IPS DF 6.9 (cell line): ENCODE measurements around the gene ZMAT5.

Source experiments
- DNase-seq: peaks from one replicate; pipeline ENCODE4 v3.0.0-alpha.2; 2013; ENCODE audit warnings: low read depth, low spot score
- H3K27ac ChIP-seq: one replicate; pipeline ENCODE4 v1.5.1; 2013; ENCODE audit warnings: low read length, control low read depth
- H3K27me3 ChIP-seq: 2 replicates; pipeline ENCODE4 v1.6.1; 2013; ENCODE audit warnings: mild to moderate bottlenecking, low read length; ENCODE audit not compliant: control insufficient read depth, insufficient read depth
- H3K36me3 ChIP-seq: 2 replicates; pipeline ENCODE4 v1.6.1; 2013; ENCODE audit warnings: low read length; ENCODE audit not compliant: control insufficient read depth, insufficient read depth
- H3K4me1 ChIP-seq: 2 replicates; pipeline ENCODE4 v1.6.1; 2013; ENCODE audit warnings: low read length; ENCODE audit not compliant: control insufficient read depth, insufficient read depth
- H3K4me3 ChIP-seq: 2 replicates; pipeline ENCODE4 v1.5.1; 2013; ENCODE audit warnings: mild to moderate bottlenecking, low read length
- H3K9me3 ChIP-seq: 2 replicates; pipeline ENCODE4 v1.6.1; 2013; ENCODE audit warnings: low read length, inconsistent platforms; ENCODE audit not compliant: control insufficient read depth, insufficient read depth
- WGBS: extraction: QIAGEN DNeasy Blood & Tissue Kit; methylation state at CpG from one replicate; pipeline ENCODE4 v1.1.7; 2013; ENCODE audit warnings: mixed read lengths, missing lambda C conversion rate; ENCODE audit not compliant: insufficient read length, insufficient coverage; 5-methylcytosine and 5-hydroxymethylcytosine counted together

Gene ZMAT5, protein sequence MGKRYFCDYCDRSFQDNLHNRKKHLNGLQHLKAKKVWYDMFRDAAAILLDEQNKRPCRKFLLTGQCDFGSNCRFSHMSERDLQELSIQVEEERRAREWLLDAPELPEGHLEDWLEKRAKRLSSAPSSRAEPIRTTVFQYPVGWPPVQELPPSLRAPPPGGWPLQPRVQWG

DNA sequence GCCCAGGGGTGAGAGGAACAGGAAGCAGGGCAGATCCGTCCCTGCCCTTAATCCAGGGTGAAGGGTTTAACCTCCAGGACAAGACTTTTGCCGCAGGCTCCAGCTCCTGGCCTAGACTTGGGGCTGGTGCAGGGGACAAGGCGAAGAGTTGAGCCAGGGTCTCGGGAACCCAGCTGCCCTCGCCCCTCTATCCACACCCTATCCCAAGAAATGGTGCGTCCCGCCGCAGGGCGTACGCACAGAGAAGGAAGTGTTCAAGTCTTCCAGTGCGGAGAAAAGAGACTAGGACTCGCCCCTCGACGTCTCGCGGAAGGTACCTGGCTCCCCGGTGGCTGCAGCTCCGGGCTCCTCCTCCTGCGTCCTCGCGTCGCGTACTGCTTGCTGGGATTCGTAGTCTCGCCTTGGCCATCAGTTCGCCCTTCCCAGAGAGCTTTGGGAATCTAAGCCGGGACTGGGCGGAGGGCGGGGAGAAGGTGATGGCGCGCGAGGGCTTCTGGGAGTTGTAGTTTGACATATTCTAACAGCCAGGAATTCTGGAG, at the start of gene ZMAT5:
TSS of gene ZMAT5 (minus strand) at position 376 of the 539 bp plus-strand sequence. CDS start 18,463 bp downstream, outside the sequence.
- Histone ChIP-seq H3K4me1 (0 out of 2 replicates have a peak, but pooled peaks cover 2% of the 10 kb centered on the region), H3K27ac (no peak within 1 kb of the TSS), H3K27me3 (no peaks in the 10 kb centered on the region), H3K36me3 (no peaks in the 10 kb centered on the region; the same call in 1 of the 2 replicates), H3K4me3 (peak within 1 kb of the TSS; percentile 66), H3K9me3 (no peaks in the 10 kb centered on the region)
- DNase-seq, result peak; percentile 93
- WGBS, result no CpG with 5 or more reads among the region's 32 CpGs

DNA sequence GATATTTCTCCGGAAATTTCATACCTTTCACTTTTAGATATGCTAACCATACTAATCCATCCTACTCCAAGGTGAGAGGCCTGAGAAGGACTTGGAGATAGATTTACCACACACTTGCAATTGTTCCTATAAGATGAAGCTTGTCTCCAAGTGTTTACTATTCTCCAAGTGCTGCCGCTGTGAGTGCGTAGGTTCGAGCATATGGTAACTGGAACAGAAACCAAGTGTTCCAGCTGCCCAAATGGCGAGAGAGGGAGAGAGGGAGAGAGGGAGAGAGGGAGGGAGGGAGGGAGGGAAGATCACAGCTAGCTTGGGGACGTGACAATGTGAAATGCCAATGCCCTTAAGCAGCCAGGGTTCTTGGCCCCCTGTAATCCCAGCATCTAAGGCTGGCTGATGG, 49.7 kb upstream of the ZMAT5 start:
- H3K4me3 ChIP-seq, result no peak overlapping the region
- no peaks in the 10 kb centered on the region for H3K4me1 ChIP-seq
- H3K36me3 ChIP-seq, result peaks cover 9% of the 10 kb centered on the region; the same call in 1 of the 2 replicates
- no peaks in the 10 kb centered on the region for H3K27me3 ChIP-seq
- no peaks in the 10 kb centered on the region for H3K9me3 ChIP-seq
- DNase-seq, result no peak
- no CpG with 5 or more reads among the region's 6 CpGs for WGBS
- H3K27ac ChIP-seq, result no peak overlapping the region

DNA sequence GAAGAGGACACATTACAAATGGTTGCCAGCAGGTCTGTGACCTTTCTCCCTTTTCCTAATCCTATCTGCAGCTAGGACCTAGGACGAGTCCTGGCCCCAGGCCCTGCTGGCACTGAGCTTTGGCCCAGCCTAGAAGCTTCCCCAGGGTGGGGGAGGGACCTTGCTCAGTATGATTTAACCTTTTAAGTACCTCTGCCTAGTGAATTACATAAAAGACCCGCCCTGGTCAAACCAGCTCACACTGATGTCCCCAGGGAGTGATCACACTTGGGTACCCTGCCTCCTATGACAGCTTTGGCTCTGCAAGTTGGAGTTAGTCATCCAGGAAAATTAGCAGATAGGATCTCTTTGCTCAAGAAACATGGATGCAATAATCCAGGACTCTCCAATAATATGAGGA, 49.3 kb upstream of the ZMAT5 start:
- Histone ChIP-seq H3K4me1 (no peaks in the 10 kb centered on the region), H3K9me3 (no peaks in the 10 kb centered on the region), H3K4me3 (no peak overlapping the region), H3K27ac (no peak overlapping the region), H3K27me3 (no peaks in the 10 kb centered on the region), H3K36me3 (peaks cover 7% of the 10 kb centered on the region; the same call in 1 of the 2 replicates)
- WGBS, result no CpG with 5 or more reads among the region's 2 CpGs
- DNase-seq, result no peak

DNA sequence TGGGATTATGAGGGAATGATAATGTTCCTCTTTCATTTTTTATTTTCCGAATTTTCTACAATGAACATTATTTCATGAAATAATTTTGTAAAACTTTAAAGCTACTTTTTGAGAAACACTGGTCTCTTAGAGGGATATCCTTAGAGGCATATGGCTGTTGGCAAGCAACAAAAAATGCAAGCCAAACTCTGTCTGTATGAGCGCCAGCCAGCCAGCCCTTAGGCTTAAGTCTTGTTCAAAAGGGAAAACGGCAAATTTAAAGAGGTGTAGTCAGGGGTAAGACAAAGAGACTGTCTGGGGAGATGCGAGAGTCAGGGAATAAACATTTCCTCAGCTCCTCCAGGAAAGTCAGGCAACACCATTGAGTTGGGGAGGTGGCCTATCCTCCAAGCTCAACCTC, 48.8 kb upstream of the ZMAT5 start:
- no peak for DNase-seq
- no CpG with 5 or more reads among the region's 4 CpGs for WGBS
- H3K27me3 ChIP-seq, result no peaks in the 10 kb centered on the region
- no peaks in the 10 kb centered on the region for H3K9me3 ChIP-seq
- H3K4me3 ChIP-seq, result no peak overlapping the region
- peaks cover 5% of the 10 kb centered on the region; the same call in 1 of the 2 replicates for H3K36me3 ChIP-seq
- H3K4me1 ChIP-seq, result no peaks in the 10 kb centered on the region
- no peak overlapping the region for H3K27ac ChIP-seq

DNA sequence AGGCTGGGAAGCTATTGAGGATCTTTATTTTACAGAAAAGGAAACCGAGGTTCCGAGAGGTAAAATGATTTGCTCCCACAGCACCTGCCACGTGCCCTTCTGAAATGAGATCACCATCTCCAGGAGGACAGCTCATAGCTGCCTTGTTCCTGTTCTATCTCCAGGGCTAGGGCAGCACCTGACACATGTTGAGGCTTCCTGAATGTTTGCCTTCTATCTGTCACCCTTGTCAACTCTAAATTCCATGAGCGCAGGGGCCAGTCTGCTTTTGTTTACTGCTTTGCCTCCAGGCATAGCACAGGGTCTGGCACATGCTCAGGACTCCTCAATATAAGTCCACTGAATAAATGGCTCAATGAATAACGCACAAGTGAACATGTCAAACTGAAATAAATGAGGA, 47.2 kb upstream of the ZMAT5 start:
- Histone ChIP-seq H3K27ac (no peak overlapping the region), H3K4me1 (no peaks in the 10 kb centered on the region), H3K27me3 (no peaks in the 10 kb centered on the region), H3K4me3 (no peak overlapping the region), H3K36me3 (peaks cover 5% of the 10 kb centered on the region; the same call in 1 of the 2 replicates), H3K9me3 (no peaks in the 10 kb centered on the region)
- no peak for DNase-seq
- WGBS, result no CpG with 5 or more reads among the region's 5 CpGs

DNA sequence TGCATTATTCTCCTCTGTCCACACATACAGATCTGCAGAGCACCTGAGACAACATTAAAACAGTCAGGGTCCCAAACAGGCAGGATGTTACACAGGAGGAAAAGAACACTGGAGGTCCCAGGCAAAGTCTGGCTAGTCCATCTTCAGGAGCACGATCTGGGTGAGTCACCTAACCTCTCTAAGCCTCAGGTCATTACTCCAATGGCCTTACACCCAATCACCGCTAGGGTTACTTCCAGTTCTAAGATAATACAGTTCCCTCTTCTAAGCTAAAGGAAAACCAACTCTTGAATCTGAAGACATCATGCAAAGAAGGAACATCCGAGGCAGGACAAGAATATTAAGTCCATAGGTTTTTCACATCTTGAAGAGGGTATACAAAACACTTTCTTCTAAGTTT, 46.8 kb upstream of the ZMAT5 start:
- Histone ChIP-seq H3K4me3 (no peak overlapping the region), H3K4me1 (no peaks in the 10 kb centered on the region), H3K27me3 (no peaks in the 10 kb centered on the region), H3K36me3 (peaks cover 5% of the 10 kb centered on the region; the same call in 1 of the 2 replicates), H3K27ac (no peak overlapping the region), H3K9me3 (no peaks in the 10 kb centered on the region)
- WGBS, result no CpG with 5 or more reads among the region's 3 CpGs
- DNase-seq, result no peak

DNA sequence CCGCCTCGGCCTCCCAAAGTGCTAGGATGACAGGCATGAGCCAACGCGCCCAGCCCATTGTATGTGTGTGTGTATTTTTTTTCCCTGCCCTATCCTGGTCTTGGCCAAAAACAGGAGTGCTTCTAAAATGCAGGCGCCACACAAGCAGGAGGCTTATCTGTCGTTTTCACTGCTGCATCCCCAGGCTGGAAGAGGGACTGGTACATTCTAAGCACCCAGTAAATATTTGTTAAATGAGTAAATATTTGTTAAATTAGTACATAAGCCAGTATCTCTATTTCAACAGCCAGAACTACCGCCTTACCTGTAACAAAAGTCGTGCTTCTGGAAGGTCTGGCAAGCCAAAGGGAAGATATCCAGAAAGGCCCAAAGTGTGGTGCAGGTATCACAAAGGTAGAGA, 46.3 kb upstream of the ZMAT5 start:
- Histone ChIP-seq H3K36me3 (peaks cover 5% of the 10 kb centered on the region; the same call in 1 of the 2 replicates), H3K4me3 (no peak overlapping the region), H3K9me3 (no peaks in the 10 kb centered on the region), H3K27me3 (no peaks in the 10 kb centered on the region), H3K27ac (no peak overlapping the region), H3K4me1 (no peaks in the 10 kb centered on the region)
- no CpG with 5 or more reads among the region's 8 CpGs for WGBS
- no peak for DNase-seq

DNA sequence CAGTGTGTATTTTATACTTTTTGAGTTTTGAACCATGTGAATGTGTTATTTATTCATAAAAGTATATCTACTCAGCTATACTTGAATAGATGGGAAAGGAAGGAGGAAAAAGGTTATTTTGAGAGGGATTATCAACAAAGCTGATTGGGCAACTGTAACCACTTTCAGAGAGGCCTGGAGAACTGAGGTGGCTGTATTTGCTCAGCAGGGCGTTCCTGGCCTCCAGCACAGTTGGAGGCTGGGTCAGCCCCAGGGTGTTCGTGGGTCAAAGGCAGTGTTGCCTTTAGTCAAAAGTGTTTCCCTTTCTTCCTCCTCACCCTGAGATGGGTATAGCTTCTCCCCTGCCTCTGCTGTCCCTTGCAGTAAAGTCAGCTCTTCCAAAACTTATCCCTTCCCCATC, 44.6 kb upstream of the ZMAT5 start:
- WGBS, result no CpG with 5 or more reads among the region's 2 CpGs
- no peaks in the 10 kb centered on the region for H3K27me3 ChIP-seq
- H3K36me3 ChIP-seq, result peaks cover 9% of the 10 kb centered on the region; the same call in 1 of the 2 replicates
- no peak for DNase-seq
- no peak overlapping the region for H3K4me3 ChIP-seq
- no peaks in the 10 kb centered on the region for H3K9me3 ChIP-seq
- H3K4me1 ChIP-seq, result no peaks in the 10 kb centered on the region
- no peak overlapping the region for H3K27ac ChIP-seq

DNA sequence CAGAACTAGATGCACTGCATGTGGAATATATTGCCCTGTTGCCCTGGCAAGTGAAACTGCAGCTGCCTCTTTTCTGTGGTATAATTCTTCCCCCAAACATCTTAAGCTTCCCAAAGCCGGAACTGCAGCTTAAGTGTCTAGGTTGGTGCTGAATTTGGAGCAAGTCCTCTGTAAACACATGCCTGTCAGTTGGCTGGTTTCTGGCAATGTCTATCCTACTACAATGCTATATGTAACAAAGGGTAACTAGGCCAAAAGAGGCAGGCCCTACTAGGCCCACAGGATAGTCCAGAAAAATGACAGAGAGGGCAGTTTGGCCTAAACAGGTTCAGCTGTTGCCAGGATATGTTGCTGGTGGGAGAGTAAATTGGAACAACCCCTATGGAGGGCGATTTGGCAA, 43.4 kb upstream of the ZMAT5 start:
- Histone ChIP-seq H3K4me1 (no peaks in the 10 kb centered on the region), H3K27me3 (no peaks in the 10 kb centered on the region), H3K9me3 (no peaks in the 10 kb centered on the region), H3K4me3 (no peak overlapping the region), H3K36me3 (peaks cover 16% of the 10 kb centered on the region), H3K27ac (no peak overlapping the region)
- WGBS, result no CpG with 5 or more reads among the region's 2 CpGs
- no peak for DNase-seq

DNA sequence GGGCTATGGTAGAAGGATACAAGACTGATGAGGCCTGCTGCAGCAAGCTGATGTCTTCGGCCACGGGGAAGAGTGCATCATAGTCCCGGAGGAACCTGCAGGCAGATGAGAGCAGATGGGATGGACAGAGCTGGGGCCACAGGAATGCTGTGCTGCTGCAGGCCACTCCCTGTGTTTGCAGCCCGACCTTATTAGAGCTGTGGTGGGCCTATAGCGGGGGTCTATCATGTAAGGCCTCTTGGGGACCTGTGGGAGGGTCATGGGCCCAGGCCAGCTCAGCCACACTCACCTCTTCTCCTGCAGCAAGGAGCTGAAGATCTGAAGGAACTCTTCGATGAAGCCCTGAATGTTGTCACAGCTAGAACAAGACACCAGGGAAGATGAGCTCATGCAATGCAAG, 39.4 kb upstream of the ZMAT5 start:
- Histone ChIP-seq H3K36me3 (peaks cover 13% of the 10 kb centered on the region), H3K27me3 (no peaks in the 10 kb centered on the region), H3K4me3 (no peak overlapping the region), H3K27ac (no peak overlapping the region), H3K4me1 (no peaks in the 10 kb centered on the region), H3K9me3 (no peaks in the 10 kb centered on the region)
- no peak for DNase-seq
- WGBS, result no CpG with 5 or more reads among the region's 6 CpGs

DNA sequence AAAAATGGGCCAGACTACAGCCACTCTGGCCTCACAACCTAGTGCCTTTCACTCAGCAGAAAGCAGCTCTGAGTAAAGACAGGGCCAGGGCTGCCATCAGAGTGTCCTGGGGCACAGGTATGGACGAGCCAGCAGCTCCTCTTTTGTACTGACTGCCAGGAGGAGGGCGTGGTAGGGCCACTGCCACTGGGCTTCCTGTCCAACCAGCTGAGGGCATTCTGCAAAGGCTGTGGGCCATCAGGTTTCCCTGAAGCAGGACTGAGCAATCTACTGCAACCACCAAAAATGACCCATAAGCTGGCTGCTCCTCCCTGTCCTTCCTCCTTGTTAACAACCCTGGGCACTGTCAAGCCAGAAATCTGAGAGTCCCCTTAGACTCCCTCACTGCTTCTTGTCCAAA, 38.2 kb upstream of the ZMAT5 start:
- H3K9me3 ChIP-seq, result no peaks in the 10 kb centered on the region
- peaks cover 18% of the 10 kb centered on the region for H3K36me3 ChIP-seq

More for the DNA sequence above, 38.2 kb upstream of the ZMAT5 start:
- H3K4me3 ChIP-seq, result no peak overlapping the region
- H3K27ac ChIP-seq, result no peak overlapping the region
- no peaks in the 10 kb centered on the region for H3K4me1 ChIP-seq
- H3K27me3 ChIP-seq, result no peaks in the 10 kb centered on the region
- no CpG with 5 or more reads among the region's 2 CpGs for WGBS
- no peak for DNase-seq
